ENCODE data around the gene IL17F.
"Not testable (repeated sequence)": the region's sequence is repeated elsewhere in the genome, so short reads cannot be mapped to it uniquely, and the experiment has no call there.

The IL17F gene

GRCh38 chr6:52243282-52243893 lies 912 bp downstream of the IL17F start:
- DNase-seq, result no peak

- no peak for DNase-seq
Observed at GRCh38 chr6:52241819-52242218, 2.5 kb downstream of the IL17F start.

GRCh38 chr6:52233975-52234823 lies 10.1 kb downstream of the IL17F start:
- no peak for DNase-seq

- no peak for DNase-seq
Observed at GRCh38 chr6:52233005-52233404, 11.3 kb downstream of the IL17F start.

- peak; percentile 34 for DNase-seq
Observed at GRCh38 chr6:52231406-52232127, 12.7 kb downstream of the IL17F start.

GRCh38 chr6:52230685-52231084 lies 13.6 kb downstream of the IL17F start:
- no peak for DNase-seq

- no peak for DNase-seq
Observed at GRCh38 chr6:52227495-52227894, 16.8 kb downstream of the IL17F start.

GRCh38 chr6:52221302-52221701 lies 23.0 kb downstream of the IL17F start:
- no peak for DNase-seq

GRCh38 chr6:52217761-52218160 lies 26.5 kb downstream of the IL17F start:
- DNase-seq, result no peak

- DNase-seq, result no peak
Observed at GRCh38 chr6:52216932-52217575, 27.2 kb downstream of the IL17F start.

- DNase-seq, result no peak
Observed at GRCh38 chr6:52215787-52216186, 28.5 kb downstream of the IL17F start.

GRCh38 chr6:52213127-52213526 lies 31.2 kb downstream of the IL17F start:
- DNase-seq, result no peak

GRCh38 chr6:52210227-52210626 lies 34.1 kb downstream of the IL17F start:
- no peak for DNase-seq

- no peak for DNase-seq
Observed at GRCh38 chr6:52209770-52210169, 34.5 kb downstream of the IL17F start.

- no peak for DNase-seq
Observed at GRCh38 chr6:52208612-52209011, 35.7 kb downstream of the IL17F start.

- DNase-seq, result no peak
Observed at GRCh38 chr6:52207066-52207465, 37.2 kb downstream of the IL17F start.

- DNase-seq, result no peak
Observed at GRCh38 chr6:52201493-52201892, 42.8 kb downstream of the IL17F start.

- DNase-seq, result no peak
Observed at GRCh38 chr6:52201046-52201445, 43.3 kb downstream of the IL17F start.

- DNase-seq, result not testable (repeated sequence)
Observed at GRCh38 chr6:52200088-52200487, 44.2 kb downstream of the IL17F start.

GRCh38 chr6:52195886-52196285 lies 48.4 kb downstream of the IL17F start:
- DNase-seq, result no peak

GRCh38 chr6:52191824-52192223 lies 52.5 kb downstream of the IL17F start:
- DNase-seq, result no peak

GRCh38 chr6:52190409-52190808 lies 53.9 kb downstream of the IL17F start:
- DNase-seq, result no peak

- DNase-seq, result no peak
Observed at GRCh38 chr6:52189974-52190373, 54.3 kb downstream of the IL17F start.
